Keratinocyte (primary cell): Measurements from ENCODE around the gene TRPM3. TPM values are rescaled to one million over a fixed set of nuclear protein-coding genes. Genes with fewer than 3 reads are reported as not detected.
A peak's percentile ranks its signal among the peaks of the same experiment; 100 is the strongest.

Experiments
- DNase-seq: peaks from one replicate; pipeline ENCODE4 v3.0.0-alpha.2; 2011; ENCODE audit warnings: low read depth, missing footprints, low spot score
- FAIRE-seq: peaks from 2 replicates; lab custom pipeline; 2011; peaks lifted over from hg19 to GRCh38; lab: Jason Lieb, UNC
- H2AFZ ChIP-seq: 2 replicates; pipeline ENCODE4 v1.6.0; 2012; ENCODE audit warnings: low read length, control low read depth, inconsistent platforms; ENCODE audit not compliant: control insufficient read depth
- H3K27ac ChIP-seq: 2 replicates; pipeline ENCODE4 v1.5.1; 2011; ENCODE audit warnings: low read length; ENCODE audit not compliant: control insufficient read depth, insufficient read depth
- H3K27me3 ChIP-seq: 3 replicates; pipeline ENCODE4 v1.6.0; 2011; ENCODE audit warnings: low read length; ENCODE audit not compliant: control insufficient read depth, insufficient read depth; ENCODE audit errors: extremely low read depth
- H3K36me3 ChIP-seq, 2 experiments: 2 replicates in 1 of 2; 3 replicates in 1 of 2; pipeline ENCODE4 v1.5.1; 2011; ENCODE audit warnings: low read length in 2 of 2, mild to moderate bottlenecking in 1 of 2; ENCODE audit not compliant: control insufficient read depth in 2 of 2, insufficient read depth in 2 of 2; ENCODE audit errors: extremely low read depth in 1 of 2
- H3K4me1 ChIP-seq: 3 replicates; pipeline ENCODE4 v1.5.1; 2011; ENCODE audit warnings: low read length; ENCODE audit not compliant: control insufficient read depth, insufficient read depth; ENCODE audit errors: extremely low read depth
- H3K4me2 ChIP-seq: 3 replicates; pipeline ENCODE4 v1.6.0; 2011; ENCODE audit warnings: low read depth, low read length; ENCODE audit not compliant: control insufficient read depth, insufficient read depth; ENCODE audit errors: extremely low read depth
- H3K4me3 ChIP-seq, 3 experiments: fragments of 200-600 bp in 1 of 3; sonication (generic) in 1 of 3; 2 replicates in 2 of 3; 3 replicates in 1 of 3; pipeline ENCODE4 v1.5.1; 2011 to 2016; ENCODE audit warnings: low read length in 3 of 3, mild to moderate bottlenecking in 3 of 3, control low read depth in 2 of 3, inconsistent platforms in 1 of 3, low read depth in 1 of 3, mixed read lengths in 1 of 3, mixed run types in 1 of 3, moderate library complexity in 1 of 3; ENCODE audit not compliant: control insufficient read depth in 2 of 3, insufficient read depth in 2 of 3; ENCODE audit errors: extremely low read depth in 1 of 3
- H3K79me2 ChIP-seq: 2 replicates; pipeline ENCODE4 v1.6.0; 2012; ENCODE audit warnings: low read length; ENCODE audit not compliant: control insufficient read depth, insufficient read depth
- H3K9ac ChIP-seq: 3 replicates; pipeline ENCODE4 v1.6.0; 2011; ENCODE audit warnings: low read length; ENCODE audit not compliant: control insufficient read depth, insufficient read depth; ENCODE audit errors: extremely low read depth
- H3K9me1 ChIP-seq: 3 replicates; pipeline ENCODE4 v1.6.0; 2011; ENCODE audit warnings: low read length; ENCODE audit not compliant: control insufficient read depth, insufficient read depth; ENCODE audit errors: extremely low read depth
- H3K9me3 ChIP-seq: 2 replicates; pipeline ENCODE4 v1.5.1; 2012; ENCODE audit warnings: low read depth, low read length; ENCODE audit not compliant: control insufficient read depth
- H4K20me1 ChIP-seq: 3 replicates; pipeline ENCODE4 v1.6.0; 2011; ENCODE audit warnings: low read length; ENCODE audit not compliant: control insufficient read depth, insufficient read depth; ENCODE audit errors: extremely low read depth
- CTCF ChIP-seq, 3 experiments: IDR thresholded peaks in 1 of 3; conservative IDR thresholded peaks in 1 of 3; optimal IDR thresholded peaks in 1 of 3; 2 replicates in 2 of 3; 3 replicates in 1 of 3; pipeline versions ENCODE3 to v1.5.1; 2011; ENCODE audit warnings: low read length in 3 of 3, mild to moderate bottlenecking in 3 of 3, moderate library complexity in 2 of 3, control low read depth in 1 of 3, inconsistent platforms in 1 of 3; ENCODE audit not compliant: insufficient read depth in 2 of 3; ENCODE audit errors: extremely low read depth in 1 of 3
- EZH2 ChIP-seq: IDR thresholded peaks from one replicate; pipeline ENCODE4 v1.6.1; 2012; ENCODE audit warnings: inconsistent platforms, mild to moderate bottlenecking, low read length, moderate library complexity
- dilution Hi-C: fragments of 300-500 bp; cut with MboI; formaldehyde crosslinking; loops from one replicate; pipeline ENCODE4 v1.7.0; 2020; ENCODE audit warnings: low sequenced_read_pairs; ENCODE audit not compliant: extremely low pct_ligation_motif_present
- polyA plus RNA-seq, 5 experiments: library from polyadenylated mRNA; depleted of rRNA in 3 of 5; stranded (reverse) in 3 of 5; stranded (forward) in 1 of 5; unstranded in 1 of 5; fragments of >200 nt; gene quantifications; 1 replicate in 1 of 5; 2 replicates in 3 of 5; 3 replicates in 1 of 5; pipeline versions ENCODE4 v1.2.1 to v1.2.3, GENCODE V29; 2011 to 2012; ENCODE audit warnings: missing spikeins in 2 of 5, low read depth in 1 of 5, low replicate concordance in 1 of 5

The TRPM3 gene
- polyA plus RNA-seq, 1 donor (not counting 4 experiments of a cell fraction or from before 2014, with no cell fraction given) = 0.03 TPM

GRCh38 chr9:70924380-70924779, 197.0 kb downstream of the TRPM3 start:
- peak overlapping the region; percentile 75 for H2AFZ ChIP-seq
- DNase-seq (no peak), FAIRE-seq (no peak)
- H3K4me3 ChIP-seq = peak overlapping the region in 2 of 3 experiments; percentile 41 to 48
- H3K4me1 ChIP-seq = peaks cover 13% of the 10 kb centered on the region
- no peaks in the 10 kb centered on the region for H4K20me1 ChIP-seq
- H3K79me2 ChIP-seq = no peaks in the 10 kb centered on the region
- no peaks in the 10 kb centered on the region for H3K9me1 ChIP-seq
- H3K27ac ChIP-seq = no peak overlapping the region
- H3K4me2 ChIP-seq = peak overlapping the region; percentile 90
- H3K9me3 ChIP-seq = no peaks in the 10 kb centered on the region
- TF ChIP-seq EZH2 = no peak
- no peak for TF ChIP-seq CTCF (optimal IDR thresholded peaks at IDR 0.05 in 1 of 3, IDR thresholded peaks at IDR 0.05 in 1 of 3, conservative IDR thresholded peaks at IDR 0.05 in 1 of 3; ENCODE audit: extremely low read depth in 1 of 3, insufficient read depth in 2 of 3, low read length in 3 of 3)
- H3K36me3 ChIP-seq = no peaks in the 10 kb centered on the region
- no peak overlapping the region for H3K9ac ChIP-seq
- dilution Hi-C loops = no loop called here
- no peaks in the 10 kb centered on the region for H3K27me3 ChIP-seq

GRCh38 chr9:70923961-70924360, 197.5 kb downstream of the TRPM3 start:
- DNase-seq = no peak
- no peaks in the 10 kb centered on the region for H3K9me1 ChIP-seq
- H3K4me3 ChIP-seq = no peak overlapping the region
- no peak overlapping the region for H3K27ac ChIP-seq
- TF ChIP-seq EZH2 (no peak), CTCF (optimal IDR thresholded peaks at IDR 0.05 in 1 of 3, IDR thresholded peaks at IDR 0.05 in 1 of 3, conservative IDR thresholded peaks at IDR 0.05 in 1 of 3; ENCODE audit: extremely low read depth in 1 of 3, insufficient read depth in 2 of 3, low read length in 3 of 3) (no peak)
- no peaks in the 10 kb centered on the region for H3K9me3 ChIP-seq
- no peaks in the 10 kb centered on the region for H4K20me1 ChIP-seq
- H3K9ac ChIP-seq = no peak overlapping the region
- peaks cover 13% of the 10 kb centered on the region for H3K4me1 ChIP-seq
- H3K36me3 ChIP-seq = no peaks in the 10 kb centered on the region
- no peak for FAIRE-seq
- H3K79me2 ChIP-seq = no peaks in the 10 kb centered on the region
- no peak overlapping the region for H2AFZ ChIP-seq
- peak overlapping the region; percentile 90 for H3K4me2 ChIP-seq
- dilution Hi-C loops = no loop called here
- H3K27me3 ChIP-seq = no peaks in the 10 kb centered on the region
